Fibroblast of lung (primary cell): Measurements from ENCODE around the gene MACROD2.

Source experiments
- EZH2 ChIP-seq: IDR thresholded peaks from 2 replicates; pipeline ENCODE4 v1.5.1; 2012; ENCODE audit warnings: low read length, control low read depth, mild to moderate bottlenecking; ENCODE audit errors: missing control alignments
- TF ChIP-seq, protein P1 (sequence below), 2 donors: IDR thresholded peaks in 1 of 2; conservative IDR thresholded peaks in 1 of 2; 1 replicate in 1 of 2; 2 replicates in 1 of 2; pipeline ENCODE4 v1.5.1; 2011 to 2012; ENCODE audit warnings: low read length in 2 of 2, control low read depth in 1 of 2, inconsistent platforms in 1 of 2, low read depth in 1 of 2, mild to moderate bottlenecking in 1 of 2

DNA sequence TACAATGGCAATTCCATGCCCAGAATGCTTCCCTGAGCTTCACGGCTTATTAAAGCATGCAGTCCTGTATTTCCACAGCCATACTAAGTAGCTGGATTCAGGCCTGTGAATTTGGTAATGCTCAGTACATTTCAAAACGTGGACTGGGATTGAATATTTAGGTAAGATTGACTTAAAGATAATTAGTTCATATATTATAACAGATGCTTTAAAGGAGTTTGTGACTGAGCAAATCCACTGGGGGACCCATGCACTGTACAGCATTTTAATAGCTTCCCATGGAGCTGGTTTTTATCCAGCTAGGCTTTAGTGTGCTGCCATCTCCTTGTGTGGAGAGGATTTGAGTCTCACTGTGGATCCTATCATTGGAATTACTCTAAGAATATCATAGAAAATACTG is 763.0 kb downstream of the MACROD2 start:
- TF ChIP-seq, protein P1, sequence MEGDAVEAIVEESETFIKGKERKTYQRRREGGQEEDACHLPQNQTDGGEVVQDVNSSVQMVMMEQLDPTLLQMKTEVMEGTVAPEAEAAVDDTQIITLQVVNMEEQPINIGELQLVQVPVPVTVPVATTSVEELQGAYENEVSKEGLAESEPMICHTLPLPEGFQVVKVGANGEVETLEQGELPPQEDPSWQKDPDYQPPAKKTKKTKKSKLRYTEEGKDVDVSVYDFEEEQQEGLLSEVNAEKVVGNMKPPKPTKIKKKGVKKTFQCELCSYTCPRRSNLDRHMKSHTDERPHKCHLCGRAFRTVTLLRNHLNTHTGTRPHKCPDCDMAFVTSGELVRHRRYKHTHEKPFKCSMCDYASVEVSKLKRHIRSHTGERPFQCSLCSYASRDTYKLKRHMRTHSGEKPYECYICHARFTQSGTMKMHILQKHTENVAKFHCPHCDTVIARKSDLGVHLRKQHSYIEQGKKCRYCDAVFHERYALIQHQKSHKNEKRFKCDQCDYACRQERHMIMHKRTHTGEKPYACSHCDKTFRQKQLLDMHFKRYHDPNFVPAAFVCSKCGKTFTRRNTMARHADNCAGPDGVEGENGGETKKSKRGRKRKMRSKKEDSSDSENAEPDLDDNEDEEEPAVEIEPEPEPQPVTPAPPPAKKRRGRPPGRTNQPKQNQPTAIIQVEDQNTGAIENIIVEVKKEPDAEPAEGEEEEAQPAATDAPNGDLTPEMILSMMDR (conservative IDR thresholded peaks at IDR 0.05 in 1 of 2, IDR thresholded peaks at IDR 0.05 in 1 of 2; ENCODE audit: low read depth in 1 of 2, low read length in 2 of 2): no peak
- TF ChIP-seq EZH2: no peak
